ENCODE results near the gene GPATCH2. TPM values are rescaled to one million over a fixed set of nuclear protein-coding genes. Genes with fewer than 3 reads are reported as not detected.

GPATCH2 gene
- total and polyA plus RNA-seq, 2 donors (not counting 1 experiment from before 2014, with no cell fraction given) = 10.5 to 22.0 TPM

DNA sequence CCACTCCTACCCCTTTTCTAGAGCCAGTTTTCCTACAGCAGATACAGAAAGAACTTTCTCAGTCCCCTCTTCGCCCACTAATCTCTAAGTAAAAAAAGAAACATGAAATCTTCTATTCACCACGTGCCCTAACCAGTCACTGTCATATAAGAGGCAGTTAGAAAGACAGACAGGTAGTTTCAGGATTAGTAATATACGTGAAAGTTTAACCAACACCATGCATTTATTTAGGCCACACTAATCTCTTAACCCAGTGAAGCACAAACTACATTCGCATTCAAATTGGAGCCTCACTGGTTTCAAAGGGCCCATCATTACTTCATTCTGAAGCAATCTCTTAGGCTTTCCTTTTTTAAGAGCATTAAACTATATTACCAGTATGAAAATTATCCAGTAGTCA lies 10.1 kb downstream of the GPATCH2 start:
- H4K20me1 ChIP-seq (ENCODE audit: control insufficient read depth, extremely low read depth, insufficient read depth, low read length) = no peaks in the 10 kb centered on the region
- no peak overlapping the region for H2AFZ ChIP-seq (ENCODE audit: low read length)
- H3K4me2 ChIP-seq (ENCODE audit: extremely low read depth, insufficient read depth, low read length) = no peak overlapping the region
- no peak overlapping the region for H3K9ac ChIP-seq (ENCODE audit: insufficient read depth, low read length)
- no peaks in the 10 kb centered on the region for H3K9me3 ChIP-seq (ENCODE audit: control insufficient read depth, insufficient read depth, low read depth, low read length)
- H3K4me3 ChIP-seq (replicated peaks in 1 of 4; ENCODE audit: control extremely low read depth in 1 of 4, insufficient read depth in 1 of 4, low read depth in 3 of 4, low read length in 4 of 4) = no peak overlapping the region
- H3K27me3 ChIP-seq (ENCODE audit: control insufficient read depth, insufficient read depth, low read length) = no peaks in the 10 kb centered on the region
- no peaks in the 10 kb centered on the region for H3K4me1 ChIP-seq (ENCODE audit: control insufficient read depth, extremely low read depth, insufficient read depth, low read length)
- no peak for TF ChIP-seq EZH2 (IDR thresholded peaks at IDR 0.05; ENCODE audit: low read length, missing control alignments)
- TF ChIP-seq, protein P1, sequence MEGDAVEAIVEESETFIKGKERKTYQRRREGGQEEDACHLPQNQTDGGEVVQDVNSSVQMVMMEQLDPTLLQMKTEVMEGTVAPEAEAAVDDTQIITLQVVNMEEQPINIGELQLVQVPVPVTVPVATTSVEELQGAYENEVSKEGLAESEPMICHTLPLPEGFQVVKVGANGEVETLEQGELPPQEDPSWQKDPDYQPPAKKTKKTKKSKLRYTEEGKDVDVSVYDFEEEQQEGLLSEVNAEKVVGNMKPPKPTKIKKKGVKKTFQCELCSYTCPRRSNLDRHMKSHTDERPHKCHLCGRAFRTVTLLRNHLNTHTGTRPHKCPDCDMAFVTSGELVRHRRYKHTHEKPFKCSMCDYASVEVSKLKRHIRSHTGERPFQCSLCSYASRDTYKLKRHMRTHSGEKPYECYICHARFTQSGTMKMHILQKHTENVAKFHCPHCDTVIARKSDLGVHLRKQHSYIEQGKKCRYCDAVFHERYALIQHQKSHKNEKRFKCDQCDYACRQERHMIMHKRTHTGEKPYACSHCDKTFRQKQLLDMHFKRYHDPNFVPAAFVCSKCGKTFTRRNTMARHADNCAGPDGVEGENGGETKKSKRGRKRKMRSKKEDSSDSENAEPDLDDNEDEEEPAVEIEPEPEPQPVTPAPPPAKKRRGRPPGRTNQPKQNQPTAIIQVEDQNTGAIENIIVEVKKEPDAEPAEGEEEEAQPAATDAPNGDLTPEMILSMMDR (conservative IDR thresholded peaks at IDR 0.05 in 1 of 2, IDR thresholded peaks at IDR 0.05 in 1 of 2; ENCODE audit: low read depth in 1 of 2, low read length in 2 of 2) = no peak
- peaks cover 22% of the 10 kb centered on the region for H3K79me2 ChIP-seq (ENCODE audit: control insufficient read depth, insufficient read depth, low read length)
- no peak for DNase-seq (ENCODE audit: low read depth in 2 of 2)
- no peaks in the 10 kb centered on the region for H3K36me3 ChIP-seq (ENCODE audit: control insufficient read depth, insufficient read depth, low read length)
- no peak overlapping the region for H3K27ac ChIP-seq (ENCODE audit: insufficient read depth, low read length)

DNA sequence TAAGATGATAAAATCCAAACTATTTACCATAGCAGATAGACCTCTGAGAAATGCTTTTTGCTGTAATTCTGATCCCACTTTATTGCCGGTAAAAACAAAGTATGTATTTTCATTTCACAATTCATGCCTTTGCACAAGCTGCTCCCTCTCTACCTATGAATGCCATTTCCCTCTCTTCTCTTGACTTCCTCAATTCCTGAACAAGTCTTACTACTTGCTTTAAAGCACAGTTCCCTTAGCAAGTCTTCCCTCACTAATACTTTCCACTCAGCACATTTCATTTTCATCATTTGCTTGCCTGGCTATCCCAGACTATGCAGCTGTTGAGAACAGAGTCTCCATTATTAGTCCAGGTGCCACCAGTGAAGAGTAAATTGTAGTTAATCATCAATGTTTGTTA lies 13.8 kb downstream of the GPATCH2 start:
- Histone ChIP-seq H3K4me3 (replicated peaks in 1 of 4; ENCODE audit: control extremely low read depth in 1 of 4, insufficient read depth in 1 of 4, low read depth in 3 of 4, low read length in 4 of 4) (no peak overlapping the region), H3K4me2 (ENCODE audit: extremely low read depth, insufficient read depth, low read length) (no peak overlapping the region), H3K79me2 (ENCODE audit: control insufficient read depth, insufficient read depth, low read length) (peaks cover 5% of the 10 kb centered on the region), H2AFZ (ENCODE audit: low read length) (no peak overlapping the region), H3K4me1 (ENCODE audit: control insufficient read depth, extremely low read depth, insufficient read depth, low read length) (no peaks in the 10 kb centered on the region), H3K27me3 (ENCODE audit: control insufficient read depth, insufficient read depth, low read length) (no peaks in the 10 kb centered on the region), H3K9ac (ENCODE audit: insufficient read depth, low read length) (no peak overlapping the region), H3K36me3 (ENCODE audit: control insufficient read depth, insufficient read depth, low read length) (no peaks in the 10 kb centered on the region), H4K20me1 (ENCODE audit: control insufficient read depth, extremely low read depth, insufficient read depth, low read length) (no peaks in the 10 kb centered on the region), H3K9me3 (ENCODE audit: control insufficient read depth, insufficient read depth, low read depth, low read length) (no peaks in the 10 kb centered on the region), H3K27ac (ENCODE audit: insufficient read depth, low read length) (no peak overlapping the region)
- DNase-seq (ENCODE audit: low read depth in 2 of 2) = no peak
- TF ChIP-seq, protein P1 (conservative IDR thresholded peaks at IDR 0.05 in 1 of 2, IDR thresholded peaks at IDR 0.05 in 1 of 2; ENCODE audit: low read depth in 1 of 2, low read length in 2 of 2) = no peak
- TF ChIP-seq EZH2 (IDR thresholded peaks at IDR 0.05; ENCODE audit: low read length, missing control alignments) = no peak

GRCh38 chr1:217614200-217614712 lies 16.6 kb downstream of the GPATCH2 start:
- Histone ChIP-seq H3K9me3 (ENCODE audit: control insufficient read depth, insufficient read depth, low read depth, low read length) (no peaks in the 10 kb centered on the region), H3K27ac (ENCODE audit: insufficient read depth, low read length) (no peak overlapping the region), H3K27me3 (ENCODE audit: control insufficient read depth, insufficient read depth, low read length) (no peaks in the 10 kb centered on the region), H3K9ac (ENCODE audit: insufficient read depth, low read length) (no peak overlapping the region), H2AFZ (ENCODE audit: low read length) (no peak overlapping the region), H4K20me1 (ENCODE audit: control insufficient read depth, extremely low read depth, insufficient read depth, low read length) (no peaks in the 10 kb centered on the region), H3K4me3 (replicated peaks in 1 of 4; ENCODE audit: control extremely low read depth in 1 of 4, insufficient read depth in 1 of 4, low read depth in 3 of 4, low read length in 4 of 4) (no peak overlapping the region), H3K79me2 (ENCODE audit: control insufficient read depth, insufficient read depth, low read length) (no peaks in the 10 kb centered on the region), H3K4me1 (ENCODE audit: control insufficient read depth, extremely low read depth, insufficient read depth, low read length) (no peaks in the 10 kb centered on the region), H3K36me3 (ENCODE audit: control insufficient read depth, insufficient read depth, low read length) (no peaks in the 10 kb centered on the region), H3K4me2 (ENCODE audit: extremely low read depth, insufficient read depth, low read length) (no peak overlapping the region)
- no peak for DNase-seq (ENCODE audit: low read depth in 2 of 2)
- TF ChIP-seq, protein P1 (conservative IDR thresholded peaks at IDR 0.05 in 1 of 2, IDR thresholded peaks at IDR 0.05 in 1 of 2; ENCODE audit: low read depth in 1 of 2, low read length in 2 of 2) = no peak
- TF ChIP-seq EZH2 (IDR thresholded peaks at IDR 0.05; ENCODE audit: low read length, missing control alignments) = no peak

Measured in fibroblast of lung (primary cell).